Activated CD8-positive, alpha-beta memory T cell treated with anti-CD3 and anti-CD28 coated beads, Interleukin-2, amount 10 ng/mL, durations not matched to agents 7 days and 5 days (primary cell): ENCODE results near the gene TMED8. TPM values are rescaled to one million over a fixed set of nuclear protein-coding genes. Genes with fewer than 3 reads are reported as not detected.

Experiments used
- ATAC-seq: fragments of 150-1000 bp; cut with Tn5 transposase; one replicate; pipeline ENCODE4 v1.10.0; 2021; ENCODE audit warnings: moderate library complexity
- CTCF ChIA-PET: fragments of 350-600 bp; sonication (Branson Sonifier 250); formaldehyde crosslinking; loops from one replicate; lab custom pipeline; 2021; ENCODE audit warnings: antibody characterized with exemption; lab: Charles Lee
- DNase-seq: peaks from one replicate; pipeline ENCODE4 v3.0.0-alpha.2; 2020
- H3K27ac Mint-ChIP-seq: one replicate; pipeline ENCODE4 v1.8.0; 2021; ENCODE audit warnings: mild to moderate bottlenecking, mixed read lengths
- H3K27me3 Mint-ChIP-seq: one replicate; pipeline ENCODE4 v1.8.0; 2021; ENCODE audit warnings: mixed read lengths
- H3K36me3 Mint-ChIP-seq: one replicate; pipeline ENCODE4 v1.8.0; 2021; ENCODE audit warnings: mild to moderate bottlenecking, mixed read lengths
- H3K4me1 Mint-ChIP-seq: one replicate; pipeline ENCODE4 v1.8.0; 2021; ENCODE audit warnings: mixed read lengths
- H3K4me3 Mint-ChIP-seq: one replicate; pipeline ENCODE4 v1.8.0; 2021; ENCODE audit warnings: mild to moderate bottlenecking, moderate library complexity, mixed read lengths
- H3K9me3 Mint-ChIP-seq: one replicate; pipeline ENCODE4 v1.8.0; 2022; ENCODE audit warnings: low read depth, mixed read lengths
- total RNA-seq, 2 experiments: library from RNA; stranded (reverse); gene quantifications; one replicate each; pipeline ENCODE4 v1.2.3, GENCODE V29; 2021

Gene TMED8
- total RNA-seq, 2 experiments from 2014 or later = 17.6 to 24.4 TPM

DNA sequence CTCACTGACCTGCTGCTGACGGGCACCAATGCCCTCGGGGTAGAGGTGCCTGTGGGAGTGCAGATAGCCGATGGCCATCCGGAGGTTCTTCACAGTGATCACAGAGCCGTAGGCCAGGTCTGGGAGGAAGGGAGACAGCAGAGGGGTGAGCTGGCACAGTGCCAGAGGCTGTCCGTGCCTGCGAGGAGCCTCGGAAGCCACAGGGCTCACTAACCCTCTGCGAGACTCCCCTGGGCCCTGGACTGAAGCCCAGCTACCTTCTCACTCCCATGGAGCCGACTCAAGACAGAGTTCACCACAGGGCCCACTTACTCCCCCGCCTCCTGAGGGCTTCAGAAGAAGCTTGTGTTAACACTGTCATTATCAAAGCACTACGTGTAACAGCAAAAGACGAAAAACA, 80.7 kb downstream of the TMED8 start:
- Mint-ChIP-seq H3K27ac (no peak overlapping the region), H3K9me3 (no peaks in the 10 kb centered on the region), H3K4me3 (no peak overlapping the region), H3K4me1 (no peaks in the 10 kb centered on the region), H3K27me3 (no peaks in the 10 kb centered on the region), H3K36me3 (no peaks in the 10 kb centered on the region)
- CTCF ChIA-PET = interaction anchor here (2.0 kb wide), 1 partner anchor 20 kb away, joined by 7 read pairs; no protein-coding TSS in a partner anchor
- DNase-seq (no peak), ATAC-seq (no peak)

DNA sequence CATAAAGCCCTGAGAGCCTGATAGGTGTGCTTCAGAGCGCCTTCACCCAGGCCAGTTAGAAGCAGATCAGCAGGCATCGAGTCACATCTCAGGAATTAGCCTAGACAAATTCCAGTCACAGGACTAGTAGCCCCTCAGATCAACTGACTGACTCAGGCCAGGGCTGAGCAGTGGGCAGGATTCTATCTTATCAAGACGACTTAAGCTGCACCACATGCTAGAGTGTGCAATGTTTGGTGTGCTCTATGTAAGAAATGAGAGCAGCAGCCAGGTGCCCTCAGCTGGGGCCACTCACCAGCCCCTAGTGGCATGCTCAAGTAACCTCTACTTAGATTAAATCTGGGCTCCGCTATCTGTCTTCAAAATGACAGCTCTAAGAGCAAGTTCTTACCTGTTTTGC, 86.2 kb downstream of the TMED8 start:
- DNase-seq = no peak
- H3K4me3 Mint-ChIP-seq = no peak overlapping the region
- H3K27me3 Mint-ChIP-seq = no peaks in the 10 kb centered on the region
- no peak for ATAC-seq
- CTCF ChIA-PET = interaction anchor here (1.0 to 2.2 kb wide), 4 partner anchors 10 to 29 kb away, joined by 3 to 5 read pairs (median 4); no protein-coding TSS in a partner anchor
- no peaks in the 10 kb centered on the region for H3K36me3 Mint-ChIP-seq
- H3K27ac Mint-ChIP-seq = no peak overlapping the region
- H3K9me3 Mint-ChIP-seq = no peaks in the 10 kb centered on the region
- no peaks in the 10 kb centered on the region for H3K4me1 Mint-ChIP-seq

DNA sequence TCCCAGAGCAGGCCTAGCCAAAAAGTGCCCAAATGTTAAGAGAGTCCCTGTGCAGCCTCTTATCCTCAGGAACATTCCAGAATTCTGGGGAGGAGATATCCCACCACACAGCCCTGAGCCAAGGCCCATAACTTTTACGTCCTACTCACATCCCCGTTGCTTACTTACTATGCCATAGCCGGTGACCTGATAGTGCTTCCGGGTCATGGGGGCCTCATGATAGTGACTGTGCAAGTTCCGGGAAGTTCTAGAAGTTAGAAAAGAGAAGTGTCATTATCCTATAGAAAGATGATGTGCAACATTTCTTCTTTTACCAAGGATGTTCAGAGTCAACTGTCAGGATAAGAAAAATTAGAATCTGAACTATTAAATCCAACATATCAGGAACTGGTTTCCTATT, 90.3 kb downstream of the TMED8 start:
- no peaks in the 10 kb centered on the region for H3K4me1 Mint-ChIP-seq
- CTCF ChIA-PET = no interaction called here
- H3K36me3 Mint-ChIP-seq = no peaks in the 10 kb centered on the region
- H3K27me3 Mint-ChIP-seq = no peaks in the 10 kb centered on the region
- no peak overlapping the region for H3K27ac Mint-ChIP-seq
- no peaks in the 10 kb centered on the region for H3K9me3 Mint-ChIP-seq
- ATAC-seq (no peak), DNase-seq (no peak)
- H3K4me3 Mint-ChIP-seq = no peak overlapping the region

Other genes starting within 250 kb of the TMED8 start
- not detected for gene ZDHHC22, start 235.3 kb downstream of the TMED8 start, total RNA-seq
- gene TMEM63C, start 195.3 kb downstream of the TMED8 start, total RNA-seq = under 1 TPM; 0.14 to 0.50 TPM
- gene NGB, start 105.9 kb downstream of the TMED8 start, total RNA-seq = not detected
- gene POMT2, start 56.2 kb downstream of the TMED8 start, total RNA-seq = 10 to 100 TPM; 14.3 to 16.2 TPM
- 10 to 100 TPM; 16.0 to 16.3 TPM for gene GSTZ1, start 56.1 kb downstream of the TMED8 start, total RNA-seq
- gene SAMD15, start 285 bp upstream of the TMED8 start, total RNA-seq = under 1 TPM; 0.12 to 0.14 TPM
- under 1 TPM; 0.45 to 0.53 TPM for gene NOXRED1, start 46.4 kb upstream of the TMED8 start, total RNA-seq
- 10 to 100 TPM; 16.9 to 19.3 TPM for gene VIPAS39, start 80.5 kb upstream of the TMED8 start, total RNA-seq
- gene AHSA1, start 81.0 kb upstream of the TMED8 start, total RNA-seq = 100 to 1,000 TPM; 219 to 266 TPM
- gene ISM2, start 121.7 kb upstream of the TMED8 start, total RNA-seq = not detected
- 10 to 100 TPM; 34.5 to 43.3 TPM for gene SPTLC2, start 239.5 kb upstream of the TMED8 start, total RNA-seq